ENCODE results near the gene NTSR1.

NTSR1 gene

GRCh38 chr20:62739581-62740285 is 31.1 kb downstream of the NTSR1 start:
- peak in 1 of 2 donors; percentile 13 for DNase-seq (ENCODE audit: low read depth in 2 of 2)

GRCh38 chr20:62740286-62741141 is 31.9 kb downstream of the NTSR1 start:
- peak; percentile 46 to 53 for DNase-seq (ENCODE audit: low read depth in 2 of 2)

GRCh38 chr20:62741191-62741691 is 32.6 kb downstream of the NTSR1 start:
- no peak for DNase-seq (ENCODE audit: low read depth in 2 of 2)

- DNase-seq (ENCODE audit: low read depth in 2 of 2): no peak
Measured at GRCh38 chr20:62741701-62742491, 33.3 kb downstream of the NTSR1 start.

GRCh38 chr20:62742550-62742949 is 33.9 kb downstream of the NTSR1 start:
- no peak for DNase-seq (ENCODE audit: low read depth in 2 of 2)

GRCh38 chr20:62742979-62743776 is 34.5 kb downstream of the NTSR1 start:
- no peak for DNase-seq (ENCODE audit: low read depth in 2 of 2)

GRCh38 chr20:62743777-62744317 is 35.2 kb downstream of the NTSR1 start:
- no peak for DNase-seq (ENCODE audit: low read depth in 2 of 2)

GRCh38 chr20:62744741-62745191 is 36.1 kb downstream of the NTSR1 start:
- DNase-seq (ENCODE audit: low read depth in 2 of 2): no peak

GRCh38 chr20:62745279-62745951 is 36.8 kb downstream of the NTSR1 start:
- DNase-seq (ENCODE audit: low read depth in 2 of 2): no peak

- no peak for DNase-seq (ENCODE audit: low read depth in 2 of 2)
Measured at GRCh38 chr20:62745952-62746288, 37.3 kb downstream of the NTSR1 start.

- DNase-seq (ENCODE audit: low read depth in 2 of 2): no peak
Measured at GRCh38 chr20:62748311-62748710, 39.7 kb downstream of the NTSR1 start.

- DNase-seq (ENCODE audit: low read depth in 2 of 2): no peak
Measured at GRCh38 chr20:62749851-62750445, 41.3 kb downstream of the NTSR1 start.

- DNase-seq (ENCODE audit: low read depth in 2 of 2): no peak
Measured at GRCh38 chr20:62751551-62752150, 43.0 kb downstream of the NTSR1 start.

GRCh38 chr20:62752181-62752670 is 43.6 kb downstream of the NTSR1 start:
- no peak for DNase-seq (ENCODE audit: low read depth in 2 of 2)

- no peak for DNase-seq (ENCODE audit: low read depth in 2 of 2)
Measured at GRCh38 chr20:62752671-62753501, 44.2 kb downstream of the NTSR1 start.

- DNase-seq (ENCODE audit: low read depth in 2 of 2): no peak
Measured at GRCh38 chr20:62753626-62754025, 45.0 kb downstream of the NTSR1 start.

- no peak for DNase-seq (ENCODE audit: low read depth in 2 of 2)
Measured at GRCh38 chr20:62754122-62754990, 45.7 kb downstream of the NTSR1 start.

GRCh38 chr20:62754991-62755356 is 46.3 kb downstream of the NTSR1 start:
- no peak for DNase-seq (ENCODE audit: low read depth in 2 of 2)
